Measurements from ENCODE around the gene CLHC1. TPM values are rescaled to one million over a fixed set of nuclear protein-coding genes. Genes with fewer than 3 reads are reported as not detected.

CLHC1 gene
- total RNA-seq, 1 experiment from 2014 or later, result 9.2 TPM

GRCh38 chr2:55164534-55165480 lies 67.3 kb downstream of the CLHC1 start:
- no CpG with 5 or more reads among the region's 12 CpGs for WGBS (ENCODE audit: extremely low coverage, insufficient read length, low lambda C conversion rate)
- H2AK5ac ChIP-seq (ENCODE audit: insufficient read length, low read length), result no peak overlapping the region
- no peaks in the 10 kb centered on the region for H3K79me2 ChIP-seq (ENCODE audit: insufficient read depth, low read length)
- H4K20me1 ChIP-seq (ENCODE audit: control insufficient read depth, insufficient read depth, insufficient read length), result no peaks in the 10 kb centered on the region
- H3K4me3 Mint-ChIP-seq, result no peak overlapping the region
- H3K4me2 ChIP-seq (ENCODE audit: insufficient read depth, insufficient read length, low read length), result no peak overlapping the region
- H2AFZ ChIP-seq (ENCODE audit: low read length), result no peak overlapping the region
- peaks cover 11% of the 10 kb centered on the region; the same call in 1 of the 2 replicates for H3K4me1 ChIP-seq (ENCODE audit: insufficient read depth, low read length)
- DNase-seq, result no peak
- no peaks in the 10 kb centered on the region for H3K9me3 Mint-ChIP-seq
- H3K27ac ChIP-seq (ENCODE audit: insufficient read length, low read depth, low read length), result no peak overlapping the region
- peak overlapping the region in 2 of 3 experiments; percentile 29 to 58; a peak in 3 of 7 replicates for H3K27ac Mint-ChIP-seq
- H3K18ac ChIP-seq (ENCODE audit: insufficient read length, low read depth, low read length), result no peak overlapping the region
- no peak overlapping the region for H2BK12ac ChIP-seq (ENCODE audit: insufficient read length, low read depth, low read length)
- H3T11ph ChIP-seq (ENCODE audit: low read length), result no peak overlapping the region
- H3K4me1 Mint-ChIP-seq, result peaks cover 55 to 56% of the 10 kb centered on the region in 2 experiments
- H4K8ac ChIP-seq (replicated peaks; ENCODE audit: insufficient read length, low read depth, low read length), result no peak overlapping the region
- H3K79me1 ChIP-seq (ENCODE audit: insufficient read depth, low read depth, low read length, poor library complexity, severe bottlenecking), result no peaks in the 10 kb centered on the region
- H3K9me3 ChIP-seq (ENCODE audit: control insufficient read depth, low read depth, low read length), result no peaks in the 10 kb centered on the region
- no peak overlapping the region for H3K56ac ChIP-seq (ENCODE audit: insufficient read length, low read depth, low read length)
- H3K23ac ChIP-seq (ENCODE audit: insufficient read length, low read depth, low read length), result no peak overlapping the region
- H2BK20ac ChIP-seq (ENCODE audit: low read depth, low read length, poor library complexity, severe bottlenecking), result no peak overlapping the region
- no peak overlapping the region for H4K91ac ChIP-seq (ENCODE audit: insufficient read length, low read depth, low read length)
- no peaks in the 10 kb centered on the region for H3K23me2 ChIP-seq (ENCODE audit: insufficient read length, low read depth, low read length, poor library complexity, severe bottlenecking)
- H2BK15ac ChIP-seq (ENCODE audit: low read depth, low read length), result no peak overlapping the region
- H2BK120ac ChIP-seq (ENCODE audit: low read depth, low read length, poor library complexity, severe bottlenecking), result no peak overlapping the region
- H3K4ac ChIP-seq (ENCODE audit: low read depth, low read length), result no peak overlapping the region
- no peaks in the 10 kb centered on the region for H3K36me3 Mint-ChIP-seq (ENCODE audit: insufficient read depth in 1 of 3, low read depth in 3 of 3)
- no peaks in the 10 kb centered on the region for H3K27me3 ChIP-seq (ENCODE audit: insufficient read depth, low read length)
- H2BK5ac ChIP-seq (ENCODE audit: insufficient read length, low read length), result no peak overlapping the region
- no peak overlapping the region for H3K14ac ChIP-seq (ENCODE audit: insufficient read depth, low read length)
- no peak overlapping the region for H4K5ac ChIP-seq (ENCODE audit: insufficient read length, low read depth, low read length)
- TF ChIP-seq CTCF (conservative IDR thresholded peaks at IDR 0.05), result no peak
- H3K27me3 Mint-ChIP-seq (ENCODE audit: low read depth), result no peaks in the 10 kb centered on the region
- no peak overlapping the region for H3K9ac ChIP-seq (ENCODE audit: extremely low read depth, insufficient read length, low read length)

All from H9 (cell line).